Ovary (tissue), 3 donors: ENCODE results near the gene IGF2BP3.

Source experiments
- EP300 ChIP-seq: sonication (generic); formaldehyde crosslinking; IDR thresholded peaks from one replicate; pipeline ENCODE4 v1.6.1; 2017; ENCODE audit warnings: antibody characterized with exemption
- POLR2A ChIP-seq: fragments of 450-650 bp; IDR thresholded peaks from one replicate; pipeline ENCODE4 v1.6.1; 2017; ENCODE audit warnings: antibody characterized with exemption, mild to moderate bottlenecking, moderate library complexity
- TF ChIP-seq, protein P1 (sequence below), 3 donors: fragments of 450-650 bp in 2 of 3; fragments of 200-600 bp in 1 of 3; IDR thresholded peaks; one replicate each; pipeline versions ENCODE4 v1.5.1 to v1.8.0; 2016 to 2022; ENCODE audit warnings: antibody characterized with exemption in 3 of 3, mild to moderate bottlenecking in 1 of 3
- donor health status: DM: no; HTN: no; CAD: no.

DNA sequence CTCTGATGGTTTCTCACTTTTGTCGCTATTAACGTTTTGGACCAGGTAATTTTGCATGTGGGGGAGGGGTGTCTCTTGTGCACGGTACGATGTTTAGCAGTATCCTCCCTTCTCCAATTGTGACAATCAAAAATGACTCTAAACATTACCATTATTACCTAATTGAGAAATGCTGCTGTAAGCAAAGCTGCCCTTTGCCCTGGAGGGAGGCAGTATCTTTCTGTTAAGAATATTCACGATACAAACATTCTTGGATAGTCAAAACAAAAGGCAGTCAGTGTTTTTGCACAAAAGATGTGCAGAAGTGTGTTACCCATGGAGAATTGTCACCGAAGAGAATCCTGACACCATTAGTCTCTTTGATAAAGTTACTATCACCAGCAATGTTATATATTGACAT lies 161.5 kb downstream of the IGF2BP3 start:
- TF ChIP-seq, protein P1, sequence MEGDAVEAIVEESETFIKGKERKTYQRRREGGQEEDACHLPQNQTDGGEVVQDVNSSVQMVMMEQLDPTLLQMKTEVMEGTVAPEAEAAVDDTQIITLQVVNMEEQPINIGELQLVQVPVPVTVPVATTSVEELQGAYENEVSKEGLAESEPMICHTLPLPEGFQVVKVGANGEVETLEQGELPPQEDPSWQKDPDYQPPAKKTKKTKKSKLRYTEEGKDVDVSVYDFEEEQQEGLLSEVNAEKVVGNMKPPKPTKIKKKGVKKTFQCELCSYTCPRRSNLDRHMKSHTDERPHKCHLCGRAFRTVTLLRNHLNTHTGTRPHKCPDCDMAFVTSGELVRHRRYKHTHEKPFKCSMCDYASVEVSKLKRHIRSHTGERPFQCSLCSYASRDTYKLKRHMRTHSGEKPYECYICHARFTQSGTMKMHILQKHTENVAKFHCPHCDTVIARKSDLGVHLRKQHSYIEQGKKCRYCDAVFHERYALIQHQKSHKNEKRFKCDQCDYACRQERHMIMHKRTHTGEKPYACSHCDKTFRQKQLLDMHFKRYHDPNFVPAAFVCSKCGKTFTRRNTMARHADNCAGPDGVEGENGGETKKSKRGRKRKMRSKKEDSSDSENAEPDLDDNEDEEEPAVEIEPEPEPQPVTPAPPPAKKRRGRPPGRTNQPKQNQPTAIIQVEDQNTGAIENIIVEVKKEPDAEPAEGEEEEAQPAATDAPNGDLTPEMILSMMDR (IDR thresholded peaks at IDR 0.05): no peak
- TF ChIP-seq EP300: no peak
- no peak for TF ChIP-seq POLR2A
